Choroid plexus epithelial cell (primary cell): ENCODE data around the gene ELMO1.

ENCODE experiments used
- DNase-seq: peaks from one replicate; pipeline ENCODE4 v3.0.0-alpha.2; 2010; ENCODE audit warnings: low read depth
- H3K4me3 ChIP-seq: 2 replicates; pipeline ENCODE4 v1.5.1; 2011; ENCODE audit warnings: low read depth, mild to moderate bottlenecking, control low read depth, low read length, moderate library complexity
- CTCF ChIP-seq: conservative IDR thresholded peaks from 2 replicates; pipeline ENCODE4 v1.5.1; 2011; ENCODE audit warnings: low read depth, mild to moderate bottlenecking, control low read depth, inconsistent platforms, low read length, moderate library complexity

ELMO1 gene

DNA sequence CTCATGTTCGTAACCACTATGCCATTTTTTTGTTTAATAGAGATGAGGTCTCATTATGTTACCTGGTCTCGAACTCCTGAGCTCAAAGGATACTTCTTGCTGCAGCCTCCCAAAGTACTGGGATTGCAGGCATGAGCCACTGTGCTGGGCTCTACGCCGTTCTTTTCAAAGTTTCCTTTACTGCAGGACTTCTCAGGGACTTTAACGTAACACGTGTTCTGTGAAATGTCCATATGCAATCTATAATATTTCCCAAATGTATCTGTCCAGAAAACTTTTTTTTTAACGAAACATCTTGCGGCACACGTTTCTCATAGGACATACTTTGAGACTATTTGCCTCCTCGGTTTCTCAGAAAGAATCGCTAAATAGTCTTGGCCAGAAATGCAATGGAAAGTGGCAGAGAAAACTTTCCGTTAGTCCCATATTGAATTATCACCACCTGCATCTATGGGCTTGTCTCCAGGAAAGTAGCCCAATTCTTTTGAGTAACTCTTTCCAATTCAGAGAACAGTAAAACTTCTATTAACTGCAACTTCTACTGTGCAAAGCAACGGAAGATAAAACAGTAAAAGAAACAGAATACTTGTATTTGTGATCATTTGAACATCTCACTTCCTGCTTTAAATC, 96.3 kb downstream of the ELMO1 start:
- no peak for DNase-seq
- no peak for TF ChIP-seq CTCF
- no peak overlapping the region for H3K4me3 ChIP-seq

GRCh38 chr7:37351716-37352115, 96.9 kb downstream of the ELMO1 start:
- DNase-seq = no peak
- no peak for TF ChIP-seq CTCF
- no peak overlapping the region for H3K4me3 ChIP-seq

DNA sequence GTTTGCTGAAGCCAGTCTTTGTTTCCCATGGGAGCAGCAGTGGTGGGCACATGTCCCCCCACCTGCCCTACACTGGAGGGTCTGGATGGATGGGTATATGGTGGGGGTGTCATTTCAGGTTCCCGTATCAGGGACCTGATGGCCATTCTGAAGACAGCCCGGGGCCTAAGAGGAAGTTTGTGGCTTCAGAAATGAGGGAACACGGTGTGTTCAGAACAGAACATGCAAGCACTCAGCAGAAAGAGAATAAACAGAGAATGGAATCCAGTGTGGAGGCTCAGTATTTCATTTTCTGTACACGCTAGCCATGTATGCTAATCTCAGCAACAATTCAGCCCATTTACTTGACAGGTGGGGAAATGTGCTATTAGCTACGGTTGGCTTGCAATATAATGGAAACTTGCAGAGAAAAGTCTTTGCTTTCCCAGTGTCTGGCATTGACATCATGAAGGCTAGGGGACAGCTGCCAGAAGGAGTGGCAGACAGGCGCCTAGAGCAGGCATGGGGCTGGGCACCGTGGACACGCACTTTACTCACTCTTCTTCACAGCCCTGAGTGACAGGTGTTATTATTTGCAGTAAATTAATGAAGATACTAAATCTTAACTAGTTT, 98.6 kb downstream of the ELMO1 start:
- no peak for TF ChIP-seq CTCF
- no peak overlapping the region for H3K4me3 ChIP-seq
- no peak for DNase-seq

DNA sequence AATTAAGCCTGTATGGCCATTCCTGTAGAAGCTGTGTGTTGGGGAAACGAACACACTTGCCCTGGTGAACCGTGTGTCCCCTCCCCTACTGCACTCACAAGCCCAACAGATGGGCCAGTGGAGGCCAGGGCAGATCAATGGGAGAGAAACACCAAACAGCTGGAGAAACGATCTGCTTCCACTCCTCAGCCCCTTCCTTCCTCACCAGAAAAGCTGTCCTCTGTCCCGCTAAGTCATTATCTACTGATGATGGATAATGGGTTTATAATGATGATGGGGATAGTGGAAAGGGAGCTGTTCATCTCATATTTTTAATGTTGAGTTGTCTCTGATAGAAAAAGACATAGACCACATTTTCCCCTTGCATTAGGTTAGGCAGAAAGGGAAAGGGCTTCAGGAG, 99.7 kb downstream of the ELMO1 start:
- H3K4me3 ChIP-seq = no peak overlapping the region
- no peak for DNase-seq
- TF ChIP-seq CTCF = no peak

DNA sequence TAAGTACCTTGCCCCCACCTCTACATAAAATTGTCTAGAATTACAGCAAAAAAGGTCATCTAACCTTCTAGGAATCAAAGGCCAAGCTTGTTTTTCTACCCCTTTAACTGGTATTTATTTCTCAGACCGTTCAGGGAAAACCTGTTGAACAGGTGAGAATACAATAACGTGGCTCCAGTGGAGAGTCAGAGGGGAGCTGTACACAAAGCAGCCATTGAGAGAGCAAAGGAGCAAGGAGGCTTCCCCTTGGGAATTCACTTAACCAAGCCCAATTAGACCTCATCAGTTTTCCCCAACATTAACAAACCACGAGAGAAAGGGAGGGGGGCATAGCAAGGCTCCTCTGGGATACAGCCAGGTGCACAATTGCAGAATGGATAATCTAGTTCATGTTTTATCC, 101.9 kb downstream of the ELMO1 start:
- TF ChIP-seq CTCF = no peak

GRCh38 chr7:37344886-37345579, 103.6 kb downstream of the ELMO1 start:
- TF ChIP-seq CTCF = no peak
- no peak overlapping the region for H3K4me3 ChIP-seq
- no peak for DNase-seq

More for the DNA sequence above, 101.9 kb downstream of the ELMO1 start:
- H3K4me3 ChIP-seq = no peak overlapping the region
- DNase-seq = no peak
